HG02798 (cell line): ENCODE measurements around the gene LRRC45.

ENCODE experiments used
- ATAC-seq: cut with Tn5 transposase; IDR thresholded peaks from one replicate; pipeline ENCODE4 v1.9.1; 2021; ENCODE audit warnings: mild to moderate bottlenecking; ENCODE audit not compliant: unreplicated experiment, poor library complexity

The LRRC45 gene

DNA sequence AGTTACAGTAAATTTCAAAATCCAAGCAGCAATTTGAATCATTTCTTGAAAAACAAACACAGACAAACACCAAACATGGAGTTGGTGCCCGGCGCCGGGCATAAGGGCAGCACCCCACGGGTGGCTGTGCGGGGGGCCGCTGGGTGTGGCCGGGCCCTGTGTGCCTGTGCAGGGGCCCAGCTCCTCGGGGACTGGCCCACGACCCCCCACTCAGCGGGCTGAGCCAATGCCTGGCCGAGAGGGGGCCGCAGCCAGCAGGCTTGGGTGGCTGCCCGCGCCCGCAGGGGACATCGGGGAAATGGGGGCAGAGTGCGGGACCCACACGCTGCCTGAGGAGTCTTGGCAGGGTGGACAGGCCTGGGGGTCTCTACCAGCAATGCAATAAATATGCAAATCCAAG is 55.3 kb downstream of the LRRC45 start:
- ATAC-seq, result no peak

GRCh38 chr17:82079001-82079677 is 56.0 kb downstream of the LRRC45 start:
- ATAC-seq, result no peak

DNA sequence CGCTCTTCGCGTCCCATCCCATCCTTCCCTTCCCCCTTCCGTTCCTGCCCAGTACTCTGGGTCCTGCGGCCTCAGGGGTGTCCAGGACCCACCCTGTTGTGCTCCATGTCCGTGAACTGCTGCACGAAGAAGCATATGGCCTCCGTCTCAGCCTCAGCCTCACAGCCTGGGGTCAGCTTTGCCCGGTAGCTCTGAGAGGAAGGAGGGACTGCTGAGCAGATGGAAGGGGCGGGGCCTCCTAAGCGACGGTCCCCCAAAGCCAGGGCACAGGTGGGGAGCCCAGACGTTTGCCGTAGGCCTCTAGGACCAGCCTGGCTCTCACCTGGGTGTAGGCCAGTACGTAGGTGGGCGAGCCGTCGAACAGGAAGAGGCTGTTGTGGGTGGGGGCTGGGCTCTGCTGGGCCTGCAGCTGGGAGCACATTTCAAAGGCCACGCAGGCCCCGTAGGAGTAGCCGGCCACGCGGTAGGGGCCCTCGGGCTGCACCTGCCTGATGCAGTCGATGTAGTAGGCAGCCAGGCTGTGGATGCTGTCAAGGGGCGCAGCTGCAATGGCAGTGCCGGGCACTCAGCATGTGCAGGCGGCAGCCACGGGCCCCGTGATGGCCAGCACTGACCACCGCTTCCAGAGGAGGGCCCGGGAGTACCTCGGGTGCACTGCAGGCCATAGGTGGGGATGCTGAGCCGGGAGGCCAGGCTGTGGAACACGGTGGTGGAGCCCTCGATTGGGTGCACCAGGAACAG is 57.1 kb downstream of the LRRC45 start:
- no peak for ATAC-seq
